HG03469 (cell line): ENCODE measurements around the gene THSD7A.
"Not testable (repeated sequence)": the region's sequence is repeated elsewhere in the genome, so short reads cannot be mapped to it uniquely, and the experiment has no call there.

Source experiments
- ATAC-seq: cut with Tn5 transposase; IDR thresholded peaks from one replicate; pipeline ENCODE4 v1.9.1; 2021; ENCODE audit warnings: mild to moderate bottlenecking, moderate library complexity, moderate number of reproducible peaks; ENCODE audit not compliant: unreplicated experiment

Gene THSD7A

GRCh38 chr7:11524476-11525397 lies 307.3 kb downstream of the THSD7A start:
- ATAC-seq = no peak

- ATAC-seq = not testable (repeated sequence)
Observed at GRCh38 chr7:11521964-11522499, 310.0 kb downstream of the THSD7A start.

GRCh38 chr7:11517853-11518252 lies 314.1 kb downstream of the THSD7A start:
- no peak for ATAC-seq

- ATAC-seq = no peak
Observed at GRCh38 chr7:11516328-11516727, 315.7 kb downstream of the THSD7A start.

- no peak for ATAC-seq
Observed at GRCh38 chr7:11513460-11513859, 318.5 kb downstream of the THSD7A start.

GRCh38 chr7:11507929-11508328 lies 324.1 kb downstream of the THSD7A start:
- ATAC-seq = no peak

- ATAC-seq = no peak
Observed at GRCh38 chr7:11506417-11506816, 325.6 kb downstream of the THSD7A start.

- no peak for ATAC-seq
Observed at GRCh38 chr7:11505471-11505985, 326.5 kb downstream of the THSD7A start.

GRCh38 chr7:11492307-11492706 lies 339.7 kb downstream of the THSD7A start:
- ATAC-seq = no peak

GRCh38 chr7:11491811-11492210 lies 340.2 kb downstream of the THSD7A start:
- no peak for ATAC-seq

- no peak for ATAC-seq
Observed at GRCh38 chr7:11489280-11489679, 342.7 kb downstream of the THSD7A start.

GRCh38 chr7:11486271-11486670 lies 345.7 kb downstream of the THSD7A start:
- ATAC-seq = no peak

GRCh38 chr7:11485636-11486035 lies 346.4 kb downstream of the THSD7A start:
- ATAC-seq = no peak

GRCh38 chr7:11480143-11480542 lies 351.9 kb downstream of the THSD7A start:
- no peak for ATAC-seq

GRCh38 chr7:11478882-11479281 lies 353.1 kb downstream of the THSD7A start:
- ATAC-seq = no peak

GRCh38 chr7:11478426-11478825 lies 353.6 kb downstream of the THSD7A start:
- ATAC-seq = no peak

- no peak for ATAC-seq
Observed at GRCh38 chr7:11474902-11475585, 357.0 kb downstream of the THSD7A start.

GRCh38 chr7:11473807-11474424 lies 358.1 kb downstream of the THSD7A start:
- ATAC-seq = no peak

- no peak for ATAC-seq
Observed at GRCh38 chr7:11473220-11473619, 358.8 kb downstream of the THSD7A start.

GRCh38 chr7:11472646-11473045 lies 359.4 kb downstream of the THSD7A start:
- no peak for ATAC-seq

- ATAC-seq = no peak
Observed at GRCh38 chr7:11471255-11471654, 360.7 kb downstream of the THSD7A start.
